HepG2 (cell line): ENCODE data around the gene PRIMPOL. TPM values are rescaled to one million over a fixed set of nuclear protein-coding genes. Genes with fewer than 3 reads are reported as not detected.
A peak's percentile ranks its signal among the peaks of the same experiment; 100 is the strongest.

ENCODE experiments used
- MLXIP ChIP-seq: sonication (generic); formaldehyde crosslinking; IDR thresholded peaks from 2 replicates; pipeline ENCODE4 v1.9.0; 2021; ENCODE audit warnings: missing genetic modification reagents, borderline replicate concordance
- TAF1 ChIP-seq: sonication (generic); formaldehyde crosslinking; IDR thresholded peaks from 2 replicates; pipeline ENCODE4 v1.4.0; 2020; ENCODE audit warnings: missing genetic modification reagents
- ZBED4 ChIP-seq: sonication (generic); formaldehyde crosslinking; IDR thresholded peaks from 2 replicates; pipeline ENCODE4 v1.4.0; 2020; ENCODE audit warnings: missing genetic modification reagents, borderline replicate concordance
- ZBTB26 ChIP-seq: IDR thresholded peaks from 2 replicates; pipeline ENCODE4 v1.6.1; 2016; ENCODE audit warnings: missing compliant biosample characterization, missing genetic modification reagents, borderline replicate concordance
- ZNF567 ChIP-seq: sonication (generic); formaldehyde crosslinking; IDR thresholded peaks from 2 replicates; pipeline ENCODE4 v1.8.1; 2023; ENCODE audit warnings: mild to moderate bottlenecking, missing genetic modification reagents, borderline replicate concordance
- polyA plus RNA-seq, 8 experiments: library from polyadenylated mRNA; depleted of rRNA in 3 of 8; stranded (reverse) in 7 of 8; unstranded in 1 of 8; fragments of >200 nt; fragmentation: Illumina TruSeq in 4 of 8; extraction: Trizol in 4 of 8; gene quantifications; 2 replicates each; pipeline versions ENCODE4 v1.2.1 to v1.2.3, GENCODE V29; 2011 to 2016; ENCODE audit warnings: low read depth in 4 of 8, missing spikeins in 1 of 8, mixed read lengths in 1 of 8; ENCODE audit not compliant: insufficient read depth in 1 of 8
- total RNA-seq, 5 experiments: library from RNA; depleted of rRNA; stranded (reverse); fragments of >200 nt; fragmentation: Illumina TruSeq; extraction: Trizol; gene quantifications; 2 replicates each; pipeline ENCODE4 v1.2.3, GENCODE V29; 2016; ENCODE audit warnings: low read depth in 1 of 5
- TF ChIP-seq, protein P1 (sequence below): sonication (generic); formaldehyde crosslinking; IDR thresholded peaks from 2 replicates; pipeline ENCODE4 v1.4.0; 2020; ENCODE audit warnings: missing genetic modification reagents
- TF ChIP-seq, protein P2 (sequence below): sonication (generic); formaldehyde crosslinking; IDR thresholded peaks from 2 replicates; pipeline ENCODE4 v1.4.0; 2020; ENCODE audit warnings: missing genetic modification reagents
- TF ChIP-seq, protein P3 (sequence below): sonication (generic); formaldehyde crosslinking; IDR thresholded peaks from 2 replicates; pipeline ENCODE4 v1.8.0; 2022; ENCODE audit warnings: mild to moderate bottlenecking, missing genetic modification reagents, moderate library complexity

PRIMPOL gene
- total and polyA plus RNA-seq, 2 of the 13 experiments (the other 11 are each of a cell fraction or from before 2014, with no cell fraction given): 7.3 to 11.0 TPM

DNA sequence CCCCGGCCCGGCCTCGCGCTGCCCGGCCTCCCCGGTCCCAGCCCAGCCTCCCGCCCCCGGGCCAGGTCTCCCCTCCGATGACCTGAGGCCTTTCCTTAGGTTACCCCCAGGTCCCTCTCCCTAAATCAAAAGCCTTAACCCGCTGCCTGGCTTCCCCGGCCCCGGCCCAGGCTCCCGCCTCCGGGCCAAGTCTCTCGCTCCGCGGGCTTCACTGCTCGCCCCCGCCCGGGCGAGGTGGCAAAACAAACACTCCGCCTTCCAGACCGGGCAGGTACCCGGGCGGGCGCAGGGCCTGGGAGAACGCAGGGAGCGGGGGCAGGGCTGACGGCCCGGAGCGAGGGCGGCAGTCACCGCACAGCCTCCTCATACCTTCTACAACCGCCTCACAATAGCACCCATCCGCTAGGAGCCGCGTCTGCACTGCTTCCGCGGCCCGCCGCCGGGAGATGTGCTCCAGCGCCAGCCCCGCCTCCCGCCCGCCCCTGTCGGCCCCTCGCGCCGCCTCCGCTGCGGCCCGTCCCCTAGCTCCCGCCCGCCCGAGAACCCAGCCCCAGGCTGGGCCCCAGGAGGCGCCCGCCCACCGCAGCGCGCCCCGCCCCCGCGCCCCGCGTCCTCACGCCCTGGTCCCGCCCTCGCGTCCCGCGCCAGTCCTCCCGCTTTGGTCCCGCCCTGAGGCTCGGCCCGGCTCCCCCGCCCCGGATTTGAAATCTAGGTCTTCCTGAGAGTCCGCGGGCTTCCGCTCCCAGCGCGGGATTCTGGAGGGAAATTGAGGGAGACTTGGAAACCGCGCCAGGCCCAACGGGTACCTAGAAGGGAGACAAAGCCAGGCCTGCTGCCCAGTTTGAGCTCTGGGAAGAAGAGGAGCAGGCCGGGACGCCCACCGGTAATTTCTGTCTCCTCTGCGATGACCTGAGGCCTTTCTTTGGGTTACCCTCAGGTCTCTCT lies at the start of gene PRIMPOL, which contains the start of gene CASP3 (continued):
- TF ChIP-seq MLXIP (CRISPR knock-in tag) (no peak; the same call in 1 of the 2 replicates), ZNF567 (CRISPR knock-in tag) (no peak), ZBED4 (peak; percentile 17; the same call in 1 of the 2 replicates), TAF1 (CRISPR knock-in tag) (peak; percentile 92), ZBTB26 (no peak)
- TF ChIP-seq, protein P1, sequence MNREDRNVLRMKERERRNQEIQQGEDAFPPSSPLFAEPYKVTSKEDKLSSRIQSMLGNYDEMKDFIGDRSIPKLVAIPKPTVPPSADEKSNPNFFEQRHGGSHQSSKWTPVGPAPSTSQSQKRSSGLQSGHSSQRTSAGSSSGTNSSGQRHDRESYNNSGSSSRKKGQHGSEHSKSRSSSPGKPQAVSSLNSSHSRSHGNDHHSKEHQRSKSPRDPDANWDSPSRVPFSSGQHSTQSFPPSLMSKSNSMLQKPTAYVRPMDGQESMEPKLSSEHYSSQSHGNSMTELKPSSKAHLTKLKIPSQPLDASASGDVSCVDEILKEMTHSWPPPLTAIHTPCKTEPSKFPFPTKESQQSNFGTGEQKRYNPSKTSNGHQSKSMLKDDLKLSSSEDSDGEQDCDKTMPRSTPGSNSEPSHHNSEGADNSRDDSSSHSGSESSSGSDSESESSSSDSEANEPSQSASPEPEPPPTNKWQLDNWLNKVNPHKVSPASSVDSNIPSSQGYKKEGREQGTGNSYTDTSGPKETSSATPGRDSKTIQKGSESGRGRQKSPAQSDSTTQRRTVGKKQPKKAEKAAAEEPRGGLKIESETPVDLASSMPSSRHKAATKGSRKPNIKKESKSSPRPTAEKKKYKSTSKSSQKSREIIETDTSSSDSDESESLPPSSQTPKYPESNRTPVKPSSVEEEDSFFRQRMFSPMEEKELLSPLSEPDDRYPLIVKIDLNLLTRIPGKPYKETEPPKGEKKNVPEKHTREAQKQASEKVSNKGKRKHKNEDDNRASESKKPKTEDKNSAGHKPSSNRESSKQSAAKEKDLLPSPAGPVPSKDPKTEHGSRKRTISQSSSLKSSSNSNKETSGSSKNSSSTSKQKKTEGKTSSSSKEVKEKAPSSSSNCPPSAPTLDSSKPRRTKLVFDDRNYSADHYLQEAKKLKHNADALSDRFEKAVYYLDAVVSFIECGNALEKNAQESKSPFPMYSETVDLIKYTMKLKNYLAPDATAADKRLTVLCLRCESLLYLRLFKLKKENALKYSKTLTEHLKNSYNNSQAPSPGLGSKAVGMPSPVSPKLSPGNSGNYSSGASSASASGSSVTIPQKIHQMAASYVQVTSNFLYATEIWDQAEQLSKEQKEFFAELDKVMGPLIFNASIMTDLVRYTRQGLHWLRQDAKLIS: no peak
- TF ChIP-seq, protein P2, sequence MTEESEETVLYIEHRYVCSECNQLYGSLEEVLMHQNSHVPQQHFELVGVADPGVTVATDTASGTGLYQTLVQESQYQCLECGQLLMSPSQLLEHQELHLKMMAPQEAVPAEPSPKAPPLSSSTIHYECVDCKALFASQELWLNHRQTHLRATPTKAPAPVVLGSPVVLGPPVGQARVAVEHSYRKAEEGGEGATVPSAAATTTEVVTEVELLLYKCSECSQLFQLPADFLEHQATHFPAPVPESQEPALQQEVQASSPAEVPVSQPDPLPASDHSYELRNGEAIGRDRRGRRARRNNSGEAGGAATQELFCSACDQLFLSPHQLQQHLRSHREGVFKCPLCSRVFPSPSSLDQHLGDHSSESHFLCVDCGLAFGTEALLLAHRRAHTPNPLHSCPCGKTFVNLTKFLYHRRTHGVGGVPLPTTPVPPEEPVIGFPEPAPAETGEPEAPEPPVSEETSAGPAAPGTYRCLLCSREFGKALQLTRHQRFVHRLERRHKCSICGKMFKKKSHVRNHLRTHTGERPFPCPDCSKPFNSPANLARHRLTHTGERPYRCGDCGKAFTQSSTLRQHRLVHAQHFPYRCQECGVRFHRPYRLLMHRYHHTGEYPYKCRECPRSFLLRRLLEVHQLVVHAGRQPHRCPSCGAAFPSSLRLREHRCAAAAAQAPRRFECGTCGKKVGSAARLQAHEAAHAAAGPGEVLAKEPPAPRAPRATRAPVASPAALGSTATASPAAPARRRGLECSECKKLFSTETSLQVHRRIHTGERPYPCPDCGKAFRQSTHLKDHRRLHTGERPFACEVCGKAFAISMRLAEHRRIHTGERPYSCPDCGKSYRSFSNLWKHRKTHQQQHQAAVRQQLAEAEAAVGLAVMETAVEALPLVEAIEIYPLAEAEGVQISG: peak; percentile 42
- TF ChIP-seq, protein P3, sequence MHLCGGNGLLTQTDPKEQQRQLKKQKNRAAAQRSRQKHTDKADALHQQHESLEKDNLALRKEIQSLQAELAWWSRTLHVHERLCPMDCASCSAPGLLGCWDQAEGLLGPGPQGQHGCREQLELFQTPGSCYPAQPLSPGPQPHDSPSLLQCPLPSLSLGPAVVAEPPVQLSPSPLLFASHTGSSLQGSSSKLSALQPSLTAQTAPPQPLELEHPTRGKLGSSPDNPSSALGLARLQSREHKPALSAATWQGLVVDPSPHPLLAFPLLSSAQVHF (CRISPR knock-in tag): no peak
